HepG2 (cell line): ENCODE measurements around the gene SMAD3. TPM values are rescaled to one million over a fixed set of nuclear protein-coding genes. Genes with fewer than 3 reads are reported as not detected.

Experiments
- ATF7-NPFF ChIP-seq: sonication (generic); formaldehyde crosslinking; IDR thresholded peaks from 2 replicates; pipeline ENCODE4 v1.8.1; 2023; ENCODE audit warnings: mild to moderate bottlenecking, low read depth, missing genetic modification reagents, moderate library complexity
- BCL6 ChIP-seq: IDR thresholded peaks from 2 replicates; pipeline ENCODE4 v1.6.1; 2016; ENCODE audit warnings: missing genetic modification reagents, missing compliant biosample characterization
- ELK4 ChIP-seq: sonication (generic); formaldehyde crosslinking; IDR thresholded peaks from 2 replicates; pipeline ENCODE4 v1.9.0; 2021; ENCODE audit warnings: missing genetic modification reagents, borderline replicate concordance
- ERF ChIP-seq: IDR thresholded peaks from 2 replicates; pipeline ENCODE4 v1.6.1; 2018; ENCODE audit warnings: missing biosample characterization, missing genetic modification reagents
- MED8 ChIP-seq: sonication (generic); formaldehyde crosslinking; IDR thresholded peaks from 2 replicates; pipeline ENCODE4 v1.8.1; 2023; ENCODE audit warnings: mild to moderate bottlenecking, missing genetic modification reagents; ENCODE audit not compliant: insufficient replicate concordance
- SALL1 ChIP-seq: sonication (generic); formaldehyde crosslinking; IDR thresholded peaks from 2 replicates; pipeline ENCODE4 v1.8.0; 2022; ENCODE audit warnings: mild to moderate bottlenecking, missing genetic modification reagents
- SP1 ChIP-seq, 2 experiments: fragments of 450-650 bp in 1 of 2; sonication (generic) in 1 of 2; formaldehyde crosslinking in 1 of 2; IDR thresholded peaks; 2 replicates each; pipeline versions ENCODE4 v1.4.0 to v1.6.1; 2016 to 2020; ENCODE audit warnings: missing genetic modification reagents in 1 of 2
- SPEN ChIP-seq: sonication (generic); formaldehyde crosslinking; IDR thresholded peaks from 2 replicates; pipeline ENCODE4 v1.5.1; 2020; ENCODE audit warnings: low read depth, mild to moderate bottlenecking, missing genetic modification reagents
- STAG1 ChIP-seq: sonication (generic); formaldehyde crosslinking; IDR thresholded peaks from 2 replicates; pipeline ENCODE4 v1.4.0; 2020; ENCODE audit warnings: missing genetic modification reagents
- THAP7 ChIP-seq: sonication (generic); formaldehyde crosslinking; IDR thresholded peaks from 2 replicates; pipeline ENCODE4 v1.8.1; 2023; ENCODE audit warnings: mild to moderate bottlenecking, missing genetic modification reagents
- ZNF292 ChIP-seq: sonication (generic); formaldehyde crosslinking; IDR thresholded peaks from 2 replicates; pipeline ENCODE4 v1.8.1; 2022; ENCODE audit warnings: mild to moderate bottlenecking, low read depth, missing genetic modification reagents, borderline replicate concordance
- ZNF710 ChIP-seq: sonication (generic); formaldehyde crosslinking; IDR thresholded peaks from 2 replicates; pipeline ENCODE4 v1.5.0; 2020; ENCODE audit warnings: mild to moderate bottlenecking, missing genetic modification reagents, borderline replicate concordance
- ZNF746 ChIP-seq: sonication (generic); formaldehyde crosslinking; IDR thresholded peaks from 2 replicates; pipeline ENCODE4 v1.8.0; 2022; ENCODE audit warnings: mild to moderate bottlenecking, missing genetic modification reagents
- polyA plus RNA-seq, 8 experiments: library from polyadenylated mRNA; depleted of rRNA in 3 of 8; stranded (reverse) in 7 of 8; unstranded in 1 of 8; fragments of >200 nt; fragmentation: Illumina TruSeq in 4 of 8; extraction: Trizol in 4 of 8; gene quantifications; 2 replicates each; pipeline versions ENCODE4 v1.2.1 to v1.2.3, GENCODE V29; 2011 to 2016; ENCODE audit warnings: low read depth in 4 of 8, missing spikeins in 1 of 8, mixed read lengths in 1 of 8; ENCODE audit not compliant: insufficient read depth in 1 of 8
- total RNA-seq, 5 experiments: library from RNA; depleted of rRNA; stranded (reverse); fragments of >200 nt; fragmentation: Illumina TruSeq; extraction: Trizol; gene quantifications; 2 replicates each; pipeline ENCODE4 v1.2.3, GENCODE V29; 2016; ENCODE audit warnings: low read depth in 1 of 5
- TF ChIP-seq, protein P1 (sequence below): sonication (generic); formaldehyde crosslinking; IDR thresholded peaks from 2 replicates; pipeline ENCODE4 v1.5.0; 2020; ENCODE audit warnings: mild to moderate bottlenecking, missing genetic modification reagents, borderline replicate concordance

Gene SMAD3
- total and polyA plus RNA-seq, 2 of the 13 experiments (the other 11 are each of a cell fraction or from before 2014, with no cell fraction given): 8.6 to 56.3 TPM

DNA sequence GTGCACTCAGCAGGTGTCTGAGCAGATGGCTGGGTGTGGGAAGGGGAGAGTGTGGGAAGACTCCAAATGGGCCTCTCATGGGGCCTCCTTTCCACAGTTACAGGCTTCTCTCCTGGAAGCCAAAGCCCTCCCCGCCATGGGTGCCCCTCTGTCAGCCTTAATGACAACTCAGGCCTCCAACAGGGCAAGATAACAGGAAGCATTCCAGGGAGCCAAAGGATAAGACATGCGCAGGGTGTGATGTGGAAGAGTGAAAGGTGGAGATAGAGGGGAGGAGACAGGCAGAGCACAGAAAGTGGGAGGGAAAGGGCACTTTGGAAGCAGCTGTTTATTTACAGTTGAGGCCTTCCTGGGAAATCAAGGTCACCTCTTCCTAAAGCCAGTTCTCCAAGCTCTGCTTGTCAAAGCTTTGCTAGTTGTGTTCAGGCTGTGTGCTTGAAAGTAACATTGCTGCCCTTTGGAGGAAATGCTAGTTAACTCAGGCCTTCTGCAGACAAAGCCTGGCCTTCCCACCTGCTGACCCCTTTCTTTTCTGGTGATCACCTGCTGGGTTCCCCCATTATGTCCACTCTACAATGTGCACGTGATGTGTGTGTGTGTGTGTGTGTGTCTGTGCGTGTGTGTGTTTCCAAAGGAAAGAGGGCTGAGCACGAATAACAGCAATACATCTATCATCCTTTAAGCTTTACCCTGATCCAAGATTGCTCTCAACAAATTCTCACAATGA, 35.2 kb upstream of the SMAD3 start (continued):
- peak; percentile 83; the same call in 1 of the 2 replicates for TF ChIP-seq ZNF710 (CRISPR knock-in tag)
- TF ChIP-seq ZNF292: 0 out of 2 replicates have a peak, but pooled peaks have one; percentile 48
- no peak for TF ChIP-seq MED8 (CRISPR knock-in tag)
- no peak for TF ChIP-seq ELK4
- peak; percentile 38; the same call in 1 of the 2 replicates for TF ChIP-seq SPEN
- peak; percentile 37; the same call in 1 of the 2 replicates for TF ChIP-seq ERF
- TF ChIP-seq SALL1 (CRISPR knock-in tag): peak; percentile 87
- TF ChIP-seq SP1 (IDR thresholded peaks at IDR 0.05): no peak
- TF ChIP-seq SP1 (CRISPR knock-in tag; IDR thresholded peaks at IDR 0.05): 0 out of 2 replicates have a peak, but pooled peaks have one; percentile 22
- TF ChIP-seq, protein P1, sequence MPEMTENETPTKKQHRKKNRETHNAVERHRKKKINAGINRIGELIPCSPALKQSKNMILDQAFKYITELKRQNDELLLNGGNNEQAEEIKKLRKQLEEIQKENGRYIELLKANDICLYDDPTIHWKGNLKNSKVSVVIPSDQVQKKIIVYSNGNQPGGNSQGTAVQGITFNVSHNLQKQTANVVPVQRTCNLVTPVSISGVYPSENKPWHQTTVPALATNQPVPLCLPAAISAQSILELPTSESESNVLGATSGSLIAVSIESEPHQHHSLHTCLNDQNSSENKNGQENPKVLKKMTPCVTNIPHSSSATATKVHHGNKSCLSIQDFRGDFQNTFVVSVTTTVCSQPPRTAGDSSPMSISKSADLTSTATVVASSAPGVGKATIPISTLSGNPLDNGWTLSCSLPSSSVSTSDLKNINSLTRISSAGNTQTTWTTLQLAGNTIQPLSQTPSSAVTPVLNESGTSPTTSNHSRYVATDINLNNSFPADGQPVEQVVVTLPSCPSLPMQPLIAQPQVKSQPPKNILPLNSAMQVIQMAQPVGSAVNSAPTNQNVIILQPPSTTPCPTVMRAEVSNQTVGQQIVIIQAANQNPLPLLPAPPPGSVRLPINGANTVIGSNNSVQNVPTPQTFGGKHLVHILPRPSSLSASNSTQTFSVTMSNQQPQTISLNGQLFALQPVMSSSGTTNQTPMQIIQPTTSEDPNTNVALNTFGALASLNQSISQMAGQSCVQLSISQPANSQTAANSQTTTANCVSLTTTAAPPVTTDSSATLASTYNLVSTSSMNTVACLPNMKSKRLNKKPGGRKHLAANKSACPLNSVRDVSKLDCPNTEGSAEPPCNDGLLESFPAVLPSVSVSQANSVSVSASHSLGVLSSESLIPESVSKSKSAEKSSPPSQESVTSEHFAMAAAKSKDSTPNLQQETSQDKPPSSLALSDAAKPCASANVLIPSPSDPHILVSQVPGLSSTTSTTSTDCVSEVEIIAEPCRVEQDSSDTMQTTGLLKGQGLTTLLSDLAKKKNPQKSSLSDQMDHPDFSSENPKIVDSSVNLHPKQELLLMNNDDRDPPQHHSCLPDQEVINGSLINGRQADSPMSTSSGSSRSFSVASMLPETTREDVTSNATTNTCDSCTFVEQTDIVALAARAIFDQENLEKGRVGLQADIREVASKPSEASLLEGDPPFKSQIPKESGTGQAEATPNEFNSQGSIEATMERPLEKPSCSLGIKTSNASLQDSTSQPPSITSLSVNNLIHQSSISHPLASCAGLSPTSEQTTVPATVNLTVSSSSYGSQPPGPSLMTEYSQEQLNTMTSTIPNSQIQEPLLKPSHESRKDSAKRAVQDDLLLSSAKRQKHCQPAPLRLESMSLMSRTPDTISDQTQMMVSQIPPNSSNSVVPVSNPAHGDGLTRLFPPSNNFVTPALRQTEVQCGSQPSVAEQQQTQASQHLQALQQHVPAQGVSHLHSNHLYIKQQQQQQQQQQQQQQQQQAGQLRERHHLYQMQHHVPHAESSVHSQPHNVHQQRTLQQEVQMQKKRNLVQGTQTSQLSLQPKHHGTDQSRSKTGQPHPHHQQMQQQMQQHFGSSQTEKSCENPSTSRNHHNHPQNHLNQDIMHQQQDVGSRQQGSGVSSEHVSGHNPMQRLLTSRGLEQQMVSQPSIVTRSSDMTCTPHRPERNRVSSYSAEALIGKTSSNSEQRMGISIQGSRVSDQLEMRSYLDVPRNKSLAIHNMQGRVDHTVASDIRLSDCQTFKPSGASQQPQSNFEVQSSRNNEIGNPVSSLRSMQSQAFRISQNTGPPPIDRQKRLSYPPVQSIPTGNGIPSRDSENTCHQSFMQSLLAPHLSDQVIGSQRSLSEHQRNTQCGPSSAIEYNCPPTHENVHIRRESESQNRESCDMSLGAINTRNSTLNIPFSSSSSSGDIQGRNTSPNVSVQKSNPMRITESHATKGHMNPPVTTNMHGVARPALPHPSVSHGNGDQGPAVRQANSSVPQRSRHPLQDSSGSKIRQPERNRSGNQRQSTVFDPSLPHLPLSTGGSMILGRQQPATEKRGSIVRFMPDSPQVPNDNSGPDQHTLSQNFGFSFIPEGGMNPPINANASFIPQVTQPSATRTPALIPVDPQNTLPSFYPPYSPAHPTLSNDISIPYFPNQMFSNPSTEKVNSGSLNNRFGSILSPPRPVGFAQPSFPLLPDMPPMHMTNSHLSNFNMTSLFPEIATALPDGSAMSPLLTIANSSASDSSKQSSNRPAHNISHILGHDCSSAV (CRISPR knock-in tag): no peak
- TF ChIP-seq ATF7-NPFF (CRISPR knock-in tag): no peak
- TF ChIP-seq THAP7 (CRISPR knock-in tag): 0 out of 2 replicates have a peak, but pooled peaks have one; percentile 29
- TF ChIP-seq STAG1: peak; percentile 11; the same call in 1 of the 2 replicates
- peak; percentile 43; the same call in 1 of the 2 replicates for TF ChIP-seq ZNF746 (CRISPR knock-in tag)
- peak; percentile 82 for TF ChIP-seq BCL6 (CRISPR knock-in tag)
